Ovary (tissue), 9 donors: ENCODE data around the gene SUPT20HL1. TPM values are rescaled to one million over a fixed set of nuclear protein-coding genes. Genes with fewer than 3 reads are reported as not detected.

ENCODE experiments used
- DNase-seq, 5 donors: peaks; one replicate each; pipeline ENCODE4 v3.0.0-alpha.2; 2019 to 2020
- H3K27ac ChIP-seq, 2 donors: fragments of 200-600 bp; one replicate each; pipeline versions ENCODE4 v1.5.1 to v1.8.0; 2019 to 2022
- H3K27me3 ChIP-seq: fragments of 200-600 bp; one replicate; pipeline ENCODE4 v1.8.0; 2022
- H3K36me3 ChIP-seq: fragments of 200-600 bp; sonication (generic); one replicate; pipeline ENCODE4 v1.5.1; 2019
- H3K4me1 ChIP-seq: one replicate; pipeline ENCODE4 v1.8.1; 2013; ENCODE audit warnings: mild to moderate bottlenecking, moderate library complexity; ENCODE audit not compliant: insufficient read depth
- H3K4me3 ChIP-seq: fragments of 200-600 bp; sonication (generic); one replicate; pipeline ENCODE4 v1.5.1; 2017
- H3K9me3 ChIP-seq, 2 donors: fragments of 200-600 bp in 1 of 2; sonication (generic) in 1 of 2; one replicate each; pipeline versions ENCODE4 v1.5.1 to v1.8.1; 2013 to 2019; ENCODE audit warnings: mild to moderate bottlenecking in 1 of 2, moderate library complexity in 1 of 2
- POLR2A ChIP-seq: fragments of 450-650 bp; IDR thresholded peaks from one replicate; pipeline ENCODE4 v1.6.1; 2017; ENCODE audit warnings: antibody characterized with exemption, mild to moderate bottlenecking, moderate library complexity
- intact Hi-C, 4 donors: fragments of 100-400 bp; cut with DNase I; formaldehyde crosslinking; loops; one replicate each; pipeline versions ENCODE4 v1.11.0 to v1.15.1; 2022 to 2023
- polyA plus RNA-seq, 2 donors: library from polyadenylated mRNA; stranded (reverse); fragments of 200-250 nt in 1 of 2; fragments of 350-450 nt in 1 of 2; fragmentation: Illumina TruSeq in 1 of 2; extraction: RNeasy Lipid Tissue Mini Kit (QIAGEN cat#74804) in 1 of 2; gene quantifications; one replicate each; pipeline ENCODE4 v1.2.3, GENCODE V29; 2013 to 2014
- total RNA-seq, 7 donors: library from RNA; depleted of rRNA in 2 of 7; stranded (reverse); fragments of >200 nt in 2 of 7; fragmentation: NEBNext Ultra II Directional in 3 of 7; extraction: Animal tissue kit (Norgen Biotek cat#: 25700) in 3 of 7; gene quantifications; one replicate each; pipeline versions ENCODE4 v1.1.0 to v1.2.4, GENCODE V29; 2016 to 2023
- TF ChIP-seq, protein P1 (sequence below), 3 donors: fragments of 450-650 bp in 2 of 3; fragments of 200-600 bp in 1 of 3; IDR thresholded peaks; one replicate each; pipeline versions ENCODE4 v1.5.1 to v1.8.0; 2016 to 2022; ENCODE audit warnings: antibody characterized with exemption in 3 of 3, mild to moderate bottlenecking in 1 of 3
- donor health status: DM: no; HTN: no; CAD: no; lungs with moderate emphysema.
- donor health status: DM: no; HTN: no; CAD: no.
- donor health status: Bipolar disorder and iron deficiency.
- donor health status: DM: yes; HTN: yes; CAD: no.
- donor health status: DM: no; HTN: no; CAD: no.
- donor health status: DM: yes; HTN: yes; CAD: no.

SUPT20HL1 gene
- total and polyA plus RNA-seq, 9 donors: 0.05 to 0.25 (median 0.12) TPM; not detected in 2

DNA sequence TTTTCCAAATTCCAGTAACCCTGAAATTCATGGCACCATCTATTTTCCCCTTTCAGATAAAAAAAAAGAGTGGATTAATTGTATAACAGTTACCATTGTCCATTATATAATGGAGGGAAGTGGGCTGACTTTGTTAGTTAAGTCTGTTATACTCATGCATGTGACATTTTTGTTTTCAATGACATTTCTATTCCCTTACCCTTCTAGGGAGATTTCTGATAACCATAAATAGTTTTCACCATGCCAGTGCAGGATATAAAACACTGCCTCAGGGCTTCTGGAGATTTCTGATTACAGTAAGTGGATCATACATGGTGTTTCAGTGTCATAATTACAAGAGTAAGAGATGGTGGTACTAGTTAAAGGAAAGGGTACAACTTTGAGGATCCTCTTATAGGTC, 45.5 kb downstream of the SUPT20HL1 start:
- Histone ChIP-seq H3K36me3 (no peaks in the 10 kb centered on the region), H3K9me3 (no peaks in the 10 kb centered on the region), H3K4me1 (peaks cover 1% of the 10 kb centered on the region), H3K4me3 (no peak overlapping the region), H3K27ac (no peak overlapping the region), H3K27me3 (no peaks in the 10 kb centered on the region)
- intact Hi-C loops: no loop called here
- TF ChIP-seq, protein P1, sequence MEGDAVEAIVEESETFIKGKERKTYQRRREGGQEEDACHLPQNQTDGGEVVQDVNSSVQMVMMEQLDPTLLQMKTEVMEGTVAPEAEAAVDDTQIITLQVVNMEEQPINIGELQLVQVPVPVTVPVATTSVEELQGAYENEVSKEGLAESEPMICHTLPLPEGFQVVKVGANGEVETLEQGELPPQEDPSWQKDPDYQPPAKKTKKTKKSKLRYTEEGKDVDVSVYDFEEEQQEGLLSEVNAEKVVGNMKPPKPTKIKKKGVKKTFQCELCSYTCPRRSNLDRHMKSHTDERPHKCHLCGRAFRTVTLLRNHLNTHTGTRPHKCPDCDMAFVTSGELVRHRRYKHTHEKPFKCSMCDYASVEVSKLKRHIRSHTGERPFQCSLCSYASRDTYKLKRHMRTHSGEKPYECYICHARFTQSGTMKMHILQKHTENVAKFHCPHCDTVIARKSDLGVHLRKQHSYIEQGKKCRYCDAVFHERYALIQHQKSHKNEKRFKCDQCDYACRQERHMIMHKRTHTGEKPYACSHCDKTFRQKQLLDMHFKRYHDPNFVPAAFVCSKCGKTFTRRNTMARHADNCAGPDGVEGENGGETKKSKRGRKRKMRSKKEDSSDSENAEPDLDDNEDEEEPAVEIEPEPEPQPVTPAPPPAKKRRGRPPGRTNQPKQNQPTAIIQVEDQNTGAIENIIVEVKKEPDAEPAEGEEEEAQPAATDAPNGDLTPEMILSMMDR (IDR thresholded peaks at IDR 0.05): no peak
- TF ChIP-seq POLR2A: no peak
- DNase-seq: no peak

Other genes with a start within 250 kb of the SUPT20HL1 start
- gene ZFX, start 210.9 kb upstream of the SUPT20HL1 start, total RNA-seq: 10 to 100 TPM; 34.5 to 87.8 (median 82.5) TPM
- gene ZFX, start 210.9 kb upstream of the SUPT20HL1 start, polyA plus RNA-seq: 10 to 100 TPM; 16.1 to 20.5 TPM
- 1 to 10 TPM in 1 of 7 donors, under 1 TPM in 5, not detected in 1; 0.13 to 1.1 (median 0.41) TPM for gene SUPT20HL2, start 46.6 kb upstream of the SUPT20HL1 start, total RNA-seq
- under 1 TPM; 0.04 to 0.23 TPM for gene SUPT20HL2, start 46.6 kb upstream of the SUPT20HL1 start, polyA plus RNA-seq
- 10 to 100 TPM; 13.8 to 30.9 (median 20.7) TPM for gene PDK3, start 104.6 kb downstream of the SUPT20HL1 start, total RNA-seq
- gene PDK3, start 104.6 kb downstream of the SUPT20HL1 start, polyA plus RNA-seq: 10 to 100 TPM in 1 of 2 donors, 1 to 10 TPM in 1; 3.1 to 20.2 TPM